ENCODE results near the gene PRDM16. TPM values are rescaled to one million over a fixed set of nuclear protein-coding genes. Genes with fewer than 3 reads are reported as not detected.

PRDM16 gene
- total and polyA plus RNA-seq, 2 of the 13 experiments (the other 11 are each of a cell fraction or from before 2014, with no cell fraction given), result 0.15 to 0.81 TPM

DNA sequence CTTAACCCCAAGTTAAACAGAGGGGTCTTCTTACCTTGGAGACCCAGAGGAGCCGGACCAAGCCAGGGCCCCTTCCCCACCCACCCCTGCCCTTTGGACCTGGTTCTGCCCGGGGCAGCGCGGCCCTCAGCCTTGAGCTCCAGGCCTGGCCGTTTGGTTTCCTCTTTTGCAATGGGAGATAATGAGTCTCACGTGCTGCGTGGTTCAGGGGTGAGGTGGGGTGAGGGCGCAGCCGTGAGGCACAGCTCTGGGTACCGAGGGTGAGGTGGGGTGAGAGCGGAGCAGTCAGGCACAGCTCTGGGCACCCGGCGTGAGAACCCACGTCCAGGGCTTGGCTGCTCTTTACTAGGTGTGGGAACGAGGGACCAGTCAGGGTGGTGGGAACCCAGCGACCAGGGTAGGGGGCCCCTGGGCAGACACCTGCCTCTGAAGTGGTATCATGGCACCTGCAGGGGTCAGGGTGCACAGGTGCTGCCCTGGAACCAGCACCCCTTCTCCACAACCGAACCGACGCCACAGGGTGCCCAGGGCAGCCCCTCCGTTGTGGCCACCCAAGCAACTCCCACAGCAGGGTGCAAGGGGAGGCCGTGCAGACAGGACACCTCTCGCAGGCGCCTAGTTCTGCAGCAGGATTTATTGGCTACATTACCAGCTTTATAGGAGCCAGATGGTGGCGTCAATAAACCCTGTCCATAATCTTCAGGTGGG, 182.2 kb downstream of the PRDM16 start:
- H3K4me2 ChIP-seq (ENCODE audit: low read depth, low read length), result peak overlapping the region; percentile 83
- ChIA-PET POLR2A (interaction anchor here (0.8 to 4.5 kb wide), 7 partner anchors 10 to 80 kb away, joined by 3 to 43 read pairs (median 10); no protein-coding TSS in a partner anchor), CTCF (ENCODE audit: low intra/inter-chr PET ratio, low total read pairs) (no interaction called here)
- H3K27ac ChIP-seq (ENCODE audit: extremely low read length, insufficient read depth, low read length), result peak overlapping the region; percentile 83
- ATAC-seq, result peak; percentile 58
- peak; percentile 78 for FAIRE-seq
- peak overlapping the region; percentile 54 for H3K9ac ChIP-seq (ENCODE audit: insufficient read depth, low read depth, low read length)
- DNase-seq (ENCODE audit: low spot score), result peak; percentile 53
- no peaks in the 10 kb centered on the region for H3K36me3 ChIP-seq (replicated peaks in 1 of 2; ENCODE audit: control insufficient read depth in 1 of 2, insufficient read depth in 2 of 2, low read length in 2 of 2)
- H3K4me3 ChIP-seq (replicated peaks in 1 of 3; ENCODE audit: insufficient read depth in 1 of 3, low read depth in 2 of 3, low read length in 3 of 3), result peak overlapping the region; percentile 4 to 61 (median 24); a peak in 2 of 6 replicates
- no peaks in the 10 kb centered on the region for H3K9me3 ChIP-seq (ENCODE audit: low read length)
- H4K20me1 ChIP-seq (ENCODE audit: insufficient read depth, low read length), result no peaks in the 10 kb centered on the region
- no peaks in the 10 kb centered on the region for H3K79me2 ChIP-seq (ENCODE audit: insufficient read depth, low read length)
- no TSS peak for BruUV-seq (replicated peaks)
- intact Hi-C loops (cut with micrococcal nuclease; ENCODE audit: unreplicated experiment) (loop anchor here (5.0 kb wide), 1 partner anchor 34 kb away; no protein-coding TSS in a partner anchor), in situ Hi-C loops (cut with HindIII; ENCODE audit: extremely low pct_ligation_motif_present, low pct_unique_long_range_greater_than_20kb) (no loop called here)
- 2% methylated on average over 9 of the region's 24 CpGs for WGBS (ENCODE audit: low lambda C conversion rate)
- H3K4me1 ChIP-seq (ENCODE audit: insufficient read depth, low read length), result peaks cover 52% of the 10 kb centered on the region
- no peak overlapping the region for H2AFZ ChIP-seq (ENCODE audit: low read length)
- no peaks in the 10 kb centered on the region for H3K27me3 ChIP-seq (ENCODE audit: control insufficient read depth in 1 of 2, insufficient read depth in 2 of 2, low read length in 2 of 2)
- no peak for TF ChIP-seq FOXK1 (CRISPR knock-in tag; IDR thresholded peaks at IDR 0.05; ENCODE audit: borderline replicate concordance, low read depth)
- TF ChIP-seq, protein P1, sequence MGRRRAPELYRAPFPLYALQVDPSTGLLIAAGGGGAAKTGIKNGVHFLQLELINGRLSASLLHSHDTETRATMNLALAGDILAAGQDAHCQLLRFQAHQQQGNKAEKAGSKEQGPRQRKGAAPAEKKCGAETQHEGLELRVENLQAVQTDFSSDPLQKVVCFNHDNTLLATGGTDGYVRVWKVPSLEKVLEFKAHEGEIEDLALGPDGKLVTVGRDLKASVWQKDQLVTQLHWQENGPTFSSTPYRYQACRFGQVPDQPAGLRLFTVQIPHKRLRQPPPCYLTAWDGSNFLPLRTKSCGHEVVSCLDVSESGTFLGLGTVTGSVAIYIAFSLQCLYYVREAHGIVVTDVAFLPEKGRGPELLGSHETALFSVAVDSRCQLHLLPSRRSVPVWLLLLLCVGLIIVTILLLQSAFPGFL (CRISPR knock-in tag; IDR thresholded peaks at IDR 0.05), result no peak
- no peak for TF ChIP-seq MBD4 (IDR thresholded peaks at IDR 0.05; ENCODE audit: borderline replicate concordance, low read length)
- TF ChIP-seq, protein P2, sequence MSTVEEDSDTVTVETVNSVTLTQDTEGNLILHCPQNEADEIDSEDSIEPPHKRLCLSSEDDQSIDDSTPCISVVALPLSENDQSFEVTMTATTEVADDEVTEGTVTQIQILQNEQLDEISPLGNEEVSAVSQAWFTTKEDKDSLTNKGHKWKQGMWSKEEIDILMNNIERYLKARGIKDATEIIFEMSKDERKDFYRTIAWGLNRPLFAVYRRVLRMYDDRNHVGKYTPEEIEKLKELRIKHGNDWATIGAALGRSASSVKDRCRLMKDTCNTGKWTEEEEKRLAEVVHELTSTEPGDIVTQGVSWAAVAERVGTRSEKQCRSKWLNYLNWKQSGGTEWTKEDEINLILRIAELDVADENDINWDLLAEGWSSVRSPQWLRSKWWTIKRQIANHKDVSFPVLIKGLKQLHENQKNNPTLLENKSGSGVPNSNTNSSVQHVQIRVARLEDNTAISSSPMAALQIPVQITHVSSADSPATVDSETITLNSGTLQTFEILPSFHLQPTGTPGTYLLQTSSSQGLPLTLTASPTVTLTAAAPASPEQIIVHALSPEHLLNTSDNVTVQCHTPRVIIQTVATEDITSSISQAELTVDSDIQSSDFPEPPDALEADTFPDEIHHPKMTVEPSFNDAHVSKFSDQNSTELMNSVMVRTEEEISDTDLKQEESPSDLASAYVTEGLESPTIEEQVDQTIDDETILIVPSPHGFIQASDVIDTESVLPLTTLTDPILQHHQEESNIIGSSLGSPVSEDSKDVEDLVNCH (CRISPR knock-in tag; IDR thresholded peaks at IDR 0.05), result no peak
- TF ChIP-seq JUND (CRISPR knock-in tag; IDR thresholded peaks at IDR 0.05), result no peak
- no peak for TF ChIP-seq ZNF792 (CRISPR knock-in tag; IDR thresholded peaks at IDR 0.05)
- TF ChIP-seq, protein P3, sequence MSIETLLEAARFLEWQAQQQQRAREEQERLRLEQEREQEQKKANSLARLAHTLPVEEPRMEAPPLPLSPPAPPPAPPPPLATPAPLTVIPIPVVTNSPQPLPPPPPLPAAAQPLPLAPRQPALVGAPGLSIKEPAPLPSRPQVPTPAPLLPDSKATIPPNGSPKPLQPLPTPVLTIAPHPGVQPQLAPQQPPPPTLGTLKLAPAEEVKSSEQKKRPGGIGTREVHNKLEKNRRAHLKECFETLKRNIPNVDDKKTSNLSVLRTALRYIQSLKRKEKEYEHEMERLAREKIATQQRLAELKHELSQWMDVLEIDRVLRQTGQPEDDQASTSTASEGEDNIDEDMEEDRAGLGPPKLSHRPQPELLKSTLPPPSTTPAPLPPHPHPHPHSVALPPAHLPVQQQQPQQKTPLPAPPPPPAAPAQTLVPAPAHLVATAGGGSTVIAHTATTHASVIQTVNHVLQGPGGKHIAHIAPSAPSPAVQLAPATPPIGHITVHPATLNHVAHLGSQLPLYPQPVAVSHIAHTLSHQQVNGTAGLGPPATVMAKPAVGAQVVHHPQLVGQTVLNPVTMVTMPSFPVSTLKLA (IDR thresholded peaks at IDR 0.05), result no peak
- TF ChIP-seq ZNF124 (CRISPR knock-in tag; IDR thresholded peaks at IDR 0.05), result no peak
- TF ChIP-seq ZNF644 (CRISPR knock-in tag; IDR thresholded peaks at IDR 0.05; ENCODE audit: low read depth), result no peak
- no peak for TF ChIP-seq JDP2 (CRISPR knock-in tag; IDR thresholded peaks at IDR 0.05; ENCODE audit: borderline replicate concordance)
- TF ChIP-seq ZFY (CRISPR knock-in tag; IDR thresholded peaks at IDR 0.05), result peak; percentile 53; the same call in 1 of the 2 replicates
- TF ChIP-seq ZNF776 (CRISPR knock-in tag; IDR thresholded peaks at IDR 0.05), result no peak
- no peak for TF ChIP-seq CENPT (CRISPR knock-in tag; IDR thresholded peaks at IDR 0.05; ENCODE audit: low read depth)
- TF ChIP-seq REL (CRISPR knock-in tag; conservative IDR thresholded peaks at IDR 0.05), result no peak
- peak; percentile 24; the same call in 1 of the 2 replicates for TF ChIP-seq GABPB1 (CRISPR knock-in tag; IDR thresholded peaks at IDR 0.05)
- TF ChIP-seq RORA (CRISPR knock-in tag; IDR thresholded peaks at IDR 0.05), result no peak
- TF ChIP-seq ZNF12 (CRISPR knock-in tag; IDR thresholded peaks at IDR 0.05), result no peak
- no peak for TF ChIP-seq ZNF335 (CRISPR knock-in tag; IDR thresholded peaks at IDR 0.05)
- TF ChIP-seq KDM1A (CRISPR knock-in tag; IDR thresholded peaks at IDR 0.05), result no peak
- no peak for TF ChIP-seq ZNF547 (CRISPR knock-in tag; IDR thresholded peaks at IDR 0.05)
- no peak for TF ChIP-seq SRF (IDR thresholded peaks at IDR 0.05; ENCODE audit: low read depth, low read length)
- no peak for TF ChIP-seq ZNF543 (CRISPR knock-in tag; IDR thresholded peaks at IDR 0.05)
- no peak for TF ChIP-seq ZNF317 (CRISPR knock-in tag; IDR thresholded peaks at IDR 0.05)
